Esophagus muscularis mucosa (tissue), 3 donors: ENCODE measurements around the gene HS3ST5.

Source experiments
- POLR2A ChIP-seq: fragments of 450-650 bp; IDR thresholded peaks from one replicate; pipeline ENCODE4 v1.6.1; 2017; ENCODE audit warnings: antibody characterized with exemption, moderate library complexity, mild to moderate bottlenecking, low read depth
- TF ChIP-seq, protein P1 (sequence below), 3 experiments: fragments of 200-600 bp in 2 of 3; fragments of 450-650 bp in 1 of 3; sonication (generic) in 2 of 3; IDR thresholded peaks; one replicate each; pipeline ENCODE4 v1.5.1; 2017 to 2019; ENCODE audit warnings: antibody characterized with exemption in 3 of 3, mild to moderate bottlenecking in 2 of 3, moderate library complexity in 1 of 3

DNA sequence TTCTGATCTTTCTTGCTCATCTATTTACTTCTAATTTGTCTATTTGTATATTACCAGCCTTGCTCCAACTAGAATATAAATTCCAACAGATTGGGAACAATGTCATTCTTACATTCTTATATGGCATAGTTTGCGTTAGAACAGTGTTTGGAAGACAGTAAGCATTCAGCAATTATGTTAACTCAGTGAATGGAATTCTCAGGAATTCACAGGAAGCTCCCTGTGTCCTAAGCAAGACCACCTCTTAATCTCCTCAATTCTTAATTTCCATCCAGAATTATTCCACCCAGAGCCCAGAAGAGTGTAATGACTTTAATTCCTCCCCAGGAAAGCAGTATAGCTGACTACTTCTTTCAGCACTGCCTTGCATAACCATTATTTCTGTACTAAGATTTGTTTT is 18.2 kb upstream of the HS3ST5 start:
- TF ChIP-seq, protein P1, sequence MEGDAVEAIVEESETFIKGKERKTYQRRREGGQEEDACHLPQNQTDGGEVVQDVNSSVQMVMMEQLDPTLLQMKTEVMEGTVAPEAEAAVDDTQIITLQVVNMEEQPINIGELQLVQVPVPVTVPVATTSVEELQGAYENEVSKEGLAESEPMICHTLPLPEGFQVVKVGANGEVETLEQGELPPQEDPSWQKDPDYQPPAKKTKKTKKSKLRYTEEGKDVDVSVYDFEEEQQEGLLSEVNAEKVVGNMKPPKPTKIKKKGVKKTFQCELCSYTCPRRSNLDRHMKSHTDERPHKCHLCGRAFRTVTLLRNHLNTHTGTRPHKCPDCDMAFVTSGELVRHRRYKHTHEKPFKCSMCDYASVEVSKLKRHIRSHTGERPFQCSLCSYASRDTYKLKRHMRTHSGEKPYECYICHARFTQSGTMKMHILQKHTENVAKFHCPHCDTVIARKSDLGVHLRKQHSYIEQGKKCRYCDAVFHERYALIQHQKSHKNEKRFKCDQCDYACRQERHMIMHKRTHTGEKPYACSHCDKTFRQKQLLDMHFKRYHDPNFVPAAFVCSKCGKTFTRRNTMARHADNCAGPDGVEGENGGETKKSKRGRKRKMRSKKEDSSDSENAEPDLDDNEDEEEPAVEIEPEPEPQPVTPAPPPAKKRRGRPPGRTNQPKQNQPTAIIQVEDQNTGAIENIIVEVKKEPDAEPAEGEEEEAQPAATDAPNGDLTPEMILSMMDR (IDR thresholded peaks at IDR 0.05) = no peak
- no peak for TF ChIP-seq POLR2A
